CD4-positive, alpha-beta T cell treated with Interferon alpha-2 for 1 hour (primary cell): Measurements from ENCODE around the gene PTPN7.
A peak's percentile ranks its signal among the peaks of the same experiment; 100 is the strongest.
"Not testable (repeated sequence)": the region's sequence is repeated elsewhere in the genome, so short reads cannot be mapped to it uniquely, and the experiment has no call there.

Experiments
- DNase-seq, 2 donors: peaks; one replicate each; pipeline ENCODE4 v3.0.0-alpha.2; 2020 to 2022

The PTPN7 gene

DNA sequence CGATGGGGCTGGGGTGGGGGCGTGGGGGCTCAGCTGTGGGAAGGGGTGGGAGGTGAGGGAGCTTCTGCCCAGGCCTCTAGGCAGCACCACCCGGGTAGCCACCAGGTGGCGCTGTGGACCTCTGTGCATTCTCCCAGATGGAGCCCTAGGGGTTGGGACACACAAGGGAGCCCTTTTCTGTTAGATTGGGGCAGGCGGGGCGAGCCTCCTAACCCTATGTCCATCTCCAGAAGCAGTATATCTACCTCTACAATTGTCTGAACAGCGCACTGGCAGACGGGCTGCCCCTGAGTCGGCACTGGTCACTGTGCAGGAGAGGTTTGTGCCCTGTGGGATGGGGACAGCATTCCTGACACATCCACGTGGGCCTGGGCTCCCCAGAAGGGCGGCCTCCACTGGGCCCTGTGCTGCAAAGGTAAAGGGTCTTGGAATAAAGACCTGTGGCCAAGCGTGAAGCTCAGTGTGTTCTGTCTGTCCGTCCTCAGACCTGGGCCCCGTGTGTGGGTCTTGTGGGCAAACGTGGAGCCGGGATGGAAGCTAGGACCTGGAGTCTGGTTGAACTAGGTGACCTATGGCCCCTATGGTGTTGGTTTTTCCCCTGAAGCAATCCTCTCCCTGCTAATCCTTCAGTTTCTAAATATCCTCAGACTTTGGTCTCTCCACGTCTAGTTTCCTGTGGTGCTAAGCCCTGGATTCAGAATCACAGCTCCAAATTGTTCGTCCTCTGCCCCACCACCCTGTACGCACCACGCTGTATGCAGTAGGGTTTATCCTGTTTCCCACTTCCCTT is 28.8 kb upstream of the PTPN7 start:
- DNase-seq: peak; percentile 69 to 77

DNA sequence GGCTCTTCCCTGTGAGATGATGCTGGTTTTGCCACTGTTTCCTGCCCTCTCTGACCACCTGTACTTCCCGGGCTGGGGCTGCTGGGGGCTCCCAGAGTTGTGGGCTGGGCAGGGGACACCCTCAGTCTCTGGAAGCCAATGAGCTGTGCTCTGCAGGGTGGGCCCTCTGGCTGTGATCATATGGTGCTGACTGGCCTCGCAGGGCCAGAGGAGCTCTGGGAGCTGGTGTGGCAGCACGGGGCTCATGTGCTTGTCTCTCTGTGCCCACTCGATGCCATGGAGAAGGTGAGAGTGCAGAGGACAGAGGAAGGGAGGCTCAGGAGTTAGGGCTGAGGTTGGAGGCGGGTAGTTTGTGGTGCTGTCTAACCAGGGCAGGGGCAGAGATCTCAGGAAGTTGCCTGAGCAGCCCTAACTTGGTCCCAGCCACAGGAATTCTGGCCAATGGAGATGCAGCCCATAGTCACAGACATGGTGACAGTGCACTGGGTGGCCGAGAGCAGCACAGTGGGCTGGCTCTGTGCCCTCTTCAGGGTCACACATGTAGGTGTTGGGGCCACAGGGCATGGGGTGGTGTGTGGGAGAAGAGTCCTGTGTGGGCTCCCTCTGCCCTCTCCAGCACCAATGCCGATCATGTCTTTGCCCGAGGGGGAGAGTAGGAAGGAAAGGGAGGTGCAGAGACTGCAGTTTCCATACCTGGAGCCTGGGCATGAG is 27.4 kb upstream of the PTPN7 start:
- no peak for DNase-seq

- DNase-seq: no peak
Observed at GRCh38 chr1:202187041-202187671, 26.8 kb upstream of the PTPN7 start.

DNA sequence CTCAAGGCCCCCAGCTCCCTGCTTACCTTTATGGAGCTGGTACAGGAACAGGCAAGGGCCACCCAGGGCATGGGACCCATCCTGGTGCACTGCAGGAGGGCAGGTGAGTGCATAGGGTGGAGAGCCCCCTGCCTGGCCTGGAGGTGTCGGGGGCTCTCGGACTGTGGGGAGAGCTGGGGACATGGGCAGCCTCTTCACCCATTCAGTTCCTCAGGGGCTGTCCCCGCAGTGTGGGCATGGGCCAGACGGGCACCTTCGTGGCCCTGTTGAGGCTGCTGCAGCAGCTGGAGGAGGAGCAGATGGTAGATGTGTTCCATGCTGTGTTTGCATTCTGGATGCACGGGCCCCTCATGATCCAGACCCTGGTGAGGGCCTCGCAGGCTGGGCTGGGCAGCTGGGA is 25.9 kb upstream of the PTPN7 start:
- no peak for DNase-seq

DNA sequence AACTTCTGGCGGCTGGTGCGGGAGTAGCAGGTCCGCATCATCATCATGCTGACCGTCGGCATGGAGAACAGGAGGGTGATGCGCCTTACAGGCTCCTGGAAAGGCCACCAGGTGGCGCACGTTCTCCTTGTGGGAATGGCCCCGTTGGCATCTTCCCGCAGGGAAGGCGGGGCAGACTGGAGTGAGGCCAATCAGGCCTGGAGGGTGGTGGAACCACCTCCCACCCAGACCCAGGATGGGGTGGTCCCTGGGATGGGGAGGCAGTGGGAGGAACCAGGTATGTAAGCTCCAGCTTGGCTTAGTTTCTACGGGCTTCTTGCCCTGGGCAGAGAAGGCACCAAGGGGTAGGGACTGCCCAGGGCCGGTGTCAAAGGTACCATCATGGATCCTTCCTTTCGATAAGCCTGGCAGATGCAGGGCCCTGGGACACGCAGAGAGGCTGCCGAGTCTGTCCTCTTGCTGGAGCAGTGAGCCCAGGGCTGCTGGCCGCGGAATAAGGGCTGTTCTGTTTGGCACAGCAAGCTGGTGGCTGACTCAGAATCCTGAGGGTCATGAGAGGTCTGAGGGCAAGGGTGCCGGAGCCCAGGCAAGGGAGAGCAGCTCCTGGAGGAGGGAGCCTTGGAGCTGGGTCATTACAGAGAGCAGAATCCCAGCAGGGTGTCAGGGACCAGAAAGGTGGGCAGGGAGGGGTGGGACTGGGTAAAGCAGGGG is 24.5 kb upstream of the PTPN7 start:
- peak; percentile 62 to 75 for DNase-seq

DNA sequence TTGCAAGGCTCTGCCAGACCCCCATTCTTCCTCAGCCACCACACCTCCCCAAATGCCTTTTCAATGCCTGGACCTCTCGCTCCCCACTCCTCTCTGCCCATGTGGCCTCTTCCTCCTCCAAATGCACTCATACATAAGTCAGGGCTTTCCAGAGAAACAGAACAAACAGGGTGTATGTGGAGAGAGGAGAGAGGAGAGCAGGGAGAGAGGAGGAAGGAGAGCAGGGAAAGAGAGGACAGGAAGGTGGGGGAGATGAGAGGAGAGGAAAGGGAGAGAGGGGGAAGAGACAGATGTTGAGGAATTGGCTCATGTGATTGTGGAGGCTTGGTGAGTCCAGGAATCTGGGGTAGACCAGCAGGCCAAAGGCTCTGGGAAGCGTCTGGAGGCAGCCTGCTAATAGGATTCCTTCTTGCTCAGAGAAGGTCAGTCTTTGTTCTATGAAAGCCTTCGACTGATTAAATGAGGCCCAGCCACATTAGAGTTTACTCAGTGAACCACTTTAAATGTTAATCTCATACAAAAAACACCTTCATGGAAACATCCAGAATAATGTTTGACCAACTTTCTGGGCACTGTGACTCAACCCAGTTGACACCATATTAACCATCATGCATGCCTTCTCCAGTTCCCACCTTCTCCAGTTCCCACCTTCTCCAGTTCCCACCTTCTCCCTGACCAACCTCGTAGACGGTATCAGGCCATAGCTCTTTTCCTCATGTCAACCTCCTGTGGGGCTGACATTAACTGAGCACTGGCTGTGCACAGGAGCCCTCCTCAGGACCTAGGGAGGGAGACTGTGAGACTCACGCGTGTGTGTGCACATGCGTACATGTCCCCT is 21.9 kb upstream of the PTPN7 start:
- DNase-seq: no peak

- DNase-seq: no peak
Observed at GRCh38 chr1:202181586-202181985, 21.2 kb upstream of the PTPN7 start.

GRCh38 chr1:202180751-202181139 is 20.3 kb upstream of the PTPN7 start:
- not testable (repeated sequence) for DNase-seq

GRCh38 chr1:202179828-202180750 is 19.7 kb upstream of the PTPN7 start:
- DNase-seq: no peak

DNA sequence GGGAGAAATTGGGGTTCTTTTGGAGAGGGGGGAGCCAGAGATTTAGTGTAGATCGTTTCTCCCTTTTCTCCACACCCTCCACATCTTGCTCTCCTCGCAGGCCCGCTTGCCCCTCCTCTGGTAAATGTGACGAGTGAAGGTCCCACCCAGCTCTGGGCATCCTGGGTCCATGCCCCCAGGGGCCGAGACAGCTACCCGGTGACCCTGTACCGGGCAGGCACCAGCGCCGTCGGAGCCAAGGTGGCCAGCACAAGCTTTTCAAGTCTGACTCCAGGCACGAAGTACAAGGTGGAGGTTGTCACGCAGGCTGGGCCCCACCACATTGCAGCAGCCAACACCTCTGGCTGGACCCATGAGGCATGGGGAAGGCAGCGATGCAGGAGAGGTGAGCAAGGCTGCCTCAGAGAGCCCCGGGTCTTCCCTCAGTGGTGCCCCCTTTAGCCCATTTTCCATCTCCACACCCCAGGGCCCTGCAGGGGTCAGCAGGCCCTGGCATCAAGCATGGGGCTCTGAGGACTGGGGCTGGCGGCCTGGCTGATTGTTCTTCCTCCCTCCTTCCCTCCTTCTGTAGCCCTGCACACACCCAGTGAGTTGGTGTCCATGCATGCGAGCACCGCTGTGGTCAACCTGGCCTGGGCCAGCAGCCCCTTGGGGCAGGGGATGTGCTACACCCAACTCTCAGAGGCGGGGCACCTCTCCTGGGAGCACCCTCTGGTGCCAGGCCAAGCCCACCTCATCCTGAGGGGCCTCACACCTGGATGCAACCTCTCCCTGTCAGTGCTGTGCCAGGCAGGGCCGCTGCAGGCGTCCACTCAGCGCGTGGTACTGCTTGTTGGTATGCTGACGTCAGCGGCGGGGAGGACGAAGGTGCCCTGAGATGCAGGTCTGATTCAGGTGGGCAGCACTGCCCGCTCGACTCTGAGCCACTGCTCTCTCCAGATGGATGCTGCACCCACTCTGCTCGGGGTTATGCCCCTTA is 16.8 kb upstream of the PTPN7 start:
- DNase-seq: no peak

DNA sequence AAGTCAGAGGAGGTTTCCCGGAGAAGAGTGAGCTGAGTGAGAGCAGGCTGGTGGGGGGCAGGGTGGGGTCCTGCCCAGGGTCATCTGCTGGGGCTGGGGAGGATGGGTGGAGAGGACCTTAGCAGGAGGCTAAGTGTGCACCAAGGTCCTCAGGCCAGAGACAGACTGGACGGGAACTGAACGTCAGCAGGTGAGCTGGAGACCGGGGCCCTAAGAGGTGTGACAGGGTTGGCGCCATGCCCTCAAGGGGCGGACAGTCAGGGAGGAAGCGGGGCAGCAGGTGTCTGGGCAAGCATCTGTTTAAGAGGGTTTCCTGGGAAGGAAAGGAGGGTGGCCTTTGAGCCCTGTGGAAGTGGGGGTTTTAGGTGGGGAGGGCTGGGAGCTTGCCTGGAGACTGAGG is 13.6 kb upstream of the PTPN7 start:
- no peak for DNase-seq

DNA sequence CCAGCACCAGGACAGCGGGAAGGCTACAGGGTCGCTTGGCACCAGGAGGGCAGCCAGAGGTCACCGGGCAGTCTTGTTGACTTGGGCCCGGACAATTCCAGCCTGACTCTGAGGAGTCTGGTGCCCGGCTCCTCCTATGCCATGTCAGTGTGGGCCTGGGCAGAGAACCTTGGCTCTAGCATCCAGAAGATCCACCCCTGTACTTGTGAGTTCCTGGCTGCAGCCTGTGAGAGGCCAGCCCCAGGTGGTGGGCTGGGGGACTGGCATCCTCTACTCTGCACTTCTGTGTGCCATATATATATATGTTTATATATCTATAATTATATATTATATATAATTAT is 11.6 kb upstream of the PTPN7 start:
- no peak for DNase-seq

- no peak for DNase-seq
Observed at GRCh38 chr1:202171292-202172014, 11.1 kb upstream of the PTPN7 start.

DNA sequence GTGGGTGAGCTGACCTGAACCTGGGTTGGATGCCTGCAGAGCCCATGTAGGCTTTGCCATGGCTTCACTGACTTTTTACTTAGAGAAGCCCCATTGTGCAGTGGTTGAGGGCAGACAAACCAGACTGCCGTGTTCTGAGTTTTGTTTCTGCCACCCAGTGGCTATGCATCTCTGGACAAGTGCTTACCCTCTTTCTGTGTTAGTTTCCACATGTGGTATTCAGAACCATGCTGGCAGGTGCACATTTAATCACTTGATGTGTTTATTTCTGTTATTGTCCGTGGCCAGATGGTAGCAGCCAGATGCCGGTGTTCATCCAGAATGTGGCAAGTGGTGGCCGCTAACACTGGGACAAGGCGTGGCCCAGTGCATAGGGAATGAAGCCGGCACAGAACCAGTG is 10.3 kb upstream of the PTPN7 start:
- no peak for DNase-seq

DNA sequence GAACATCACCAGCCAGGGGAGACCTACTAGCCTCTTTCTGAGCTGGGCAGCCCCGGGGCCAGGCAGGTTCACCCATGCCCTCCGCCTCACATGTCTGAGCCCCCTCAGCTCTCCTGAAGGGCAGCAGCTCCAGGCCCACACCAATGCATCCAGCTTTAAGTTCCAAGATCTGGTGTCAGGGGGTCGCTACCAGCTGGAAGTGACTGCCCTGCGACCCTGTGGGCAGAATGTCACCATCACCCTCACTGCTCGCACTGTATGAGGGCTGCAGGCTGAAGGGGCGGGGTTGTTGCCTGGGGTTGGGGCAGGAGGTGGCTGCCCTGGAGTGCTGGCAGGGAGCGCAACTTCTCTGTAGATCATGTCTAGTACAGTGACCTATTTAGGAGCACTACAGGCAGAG is 8.5 kb upstream of the PTPN7 start:
- DNase-seq: no peak

DNA sequence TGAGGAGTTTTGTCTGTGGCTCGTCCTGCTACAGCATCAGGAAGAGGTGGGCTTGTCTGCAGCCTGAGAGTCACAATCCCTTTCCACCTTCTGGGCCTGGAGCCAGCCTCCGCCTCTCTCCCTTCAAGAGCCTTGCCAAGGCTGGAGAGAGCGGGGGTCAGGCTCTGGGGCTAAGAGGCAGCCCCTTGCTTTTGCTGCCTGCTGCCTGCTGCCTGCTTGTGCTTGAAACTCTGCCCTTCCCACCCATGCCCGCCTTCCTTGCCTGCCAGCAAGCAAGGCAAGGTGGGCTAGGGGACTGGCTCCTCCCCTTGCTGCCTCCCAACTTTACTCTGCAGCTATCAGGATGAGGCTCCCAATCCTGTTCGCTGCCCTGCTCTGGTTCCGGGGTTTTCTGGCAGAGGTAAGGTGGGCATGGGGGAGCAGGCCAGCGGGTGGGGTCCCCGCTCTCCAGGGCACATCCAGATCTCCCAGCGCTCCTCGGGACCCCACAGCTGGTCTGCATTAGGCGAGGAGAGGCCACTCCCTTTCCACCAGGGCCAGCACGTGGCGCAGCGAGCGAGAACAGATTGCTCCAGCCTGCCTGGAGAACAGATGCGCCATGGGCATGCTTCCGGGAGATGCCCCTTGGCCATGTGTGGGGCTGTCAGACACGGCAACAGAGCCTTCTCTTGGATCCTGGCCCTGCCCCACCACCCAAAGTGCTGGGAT is 7.5 kb upstream of the PTPN7 start:
- DNase-seq: no peak

DNA sequence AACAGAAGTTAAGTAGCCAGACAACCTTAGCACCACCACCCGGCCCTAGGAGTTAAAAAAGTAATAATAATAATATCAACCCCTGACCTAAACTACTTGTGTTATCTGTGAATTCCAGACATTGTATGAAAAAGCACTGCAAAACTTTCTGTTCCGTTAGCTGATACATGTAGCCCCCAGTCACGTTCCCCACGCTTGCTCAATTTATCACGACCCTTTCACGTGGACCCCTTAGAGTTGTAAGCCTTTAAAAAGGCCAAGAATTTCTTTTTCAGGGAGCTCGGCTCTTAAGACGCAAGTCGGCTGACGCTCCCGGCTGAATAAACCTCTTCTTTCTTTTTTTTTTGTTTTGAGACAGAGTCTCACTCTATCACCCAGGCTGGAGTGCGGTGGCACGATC is 6.7 kb upstream of the PTPN7 start:
- not testable (repeated sequence) for DNase-seq

GRCh38 chr1:202165942-202166843 is 5.8 kb upstream of the PTPN7 start:
- DNase-seq: no peak
